Loucy (cell line): ENCODE results near the gene ADI1.

Experiments
- H2AFZ ChIP-seq: fragments of 200-600 bp; sonication (generic); 2 replicates; pipeline ENCODE4 v1.6.0; 2016; ENCODE audit warnings: antibody characterized with exemption, mild to moderate bottlenecking, low read length, moderate library complexity
- H3F3A ChIP-seq: fragments of 200-600 bp; 2 replicates; pipeline ENCODE4 v1.6.0; 2016; ENCODE audit warnings: antibody characterized with exemption, low read depth, mild to moderate bottlenecking
- H3K27me3 ChIP-seq: fragments of 200-600 bp; sonication (generic); 2 replicates; pipeline ENCODE4 v1.6.1; 2014; ENCODE audit warnings: low read length, mild to moderate bottlenecking; ENCODE audit not compliant: insufficient read depth, poor library complexity, severe bottlenecking
- H3K36me3 ChIP-seq: fragments of 200-600 bp; sonication (generic); 2 replicates; pipeline ENCODE4 v1.6.1; 2016; ENCODE audit warnings: low read length; ENCODE audit not compliant: insufficient read depth
- H3K4me1 ChIP-seq: fragments of 200-600 bp; sonication (generic); 2 replicates; pipeline ENCODE4 v1.5.1; 2014; ENCODE audit warnings: low read length, mild to moderate bottlenecking; ENCODE audit not compliant: insufficient read depth, poor library complexity, severe bottlenecking
- H3K4me2 ChIP-seq: fragments of 200-600 bp; sonication (generic); 2 replicates; pipeline ENCODE4 v1.6.0; 2014; ENCODE audit warnings: antibody characterized with exemption, low read length, low read depth, mild to moderate bottlenecking; ENCODE audit not compliant: poor library complexity, severe bottlenecking
- H3K4me3 ChIP-seq: fragments of 200-600 bp; sonication (generic); 2 replicates; pipeline ENCODE4 v1.5.1; 2014; ENCODE audit warnings: low read length, mild to moderate bottlenecking, mixed read lengths; ENCODE audit not compliant: poor library complexity, severe bottlenecking
- H3K79me2 ChIP-seq: fragments of 200-600 bp; sonication (generic); 2 replicates; pipeline ENCODE4 v1.6.1; 2014; ENCODE audit warnings: low read length; ENCODE audit not compliant: insufficient read depth
- H3K9ac ChIP-seq: fragments of 200-600 bp; sonication (generic); 2 replicates; pipeline ENCODE4 v1.6.0; 2014; ENCODE audit warnings: mild to moderate bottlenecking, low read depth, low read length, moderate library complexity; ENCODE audit not compliant: poor library complexity, severe bottlenecking
- H3K9me2 ChIP-seq: fragments of 200-600 bp; sonication (generic); replicated peaks from 2 replicates; pipeline ENCODE4 v1.6.1; 2016; ENCODE audit warnings: low read depth, low read length, mixed read lengths
- H3K9me3 ChIP-seq: fragments of 200-600 bp; sonication (generic); 2 replicates; pipeline ENCODE4 v1.6.1; 2014; ENCODE audit warnings: mild to moderate bottlenecking, antibody characterized with exemption, low read length, low read depth; ENCODE audit not compliant: insufficient read depth
- H4K20me1 ChIP-seq: fragments of 200-600 bp; sonication (generic); 2 replicates; pipeline ENCODE4 v1.6.0; 2014; ENCODE audit warnings: antibody characterized with exemption, low read length, mild to moderate bottlenecking; ENCODE audit not compliant: insufficient read depth, poor library complexity, severe bottlenecking
- EZH2phosphoT487 ChIP-seq: fragments of 200-600 bp; IDR thresholded peaks from 2 replicates; pipeline ENCODE4 v1.6.1; 2018; ENCODE audit warnings: antibody characterized with exemption, mild to moderate bottlenecking, moderate library complexity, borderline replicate concordance
- TF ChIP-seq, protein P1 (sequence below): fragments of 200-600 bp; sonication (generic); conservative IDR thresholded peaks from 2 replicates; pipeline ENCODE4 v1.5.1; 2014; ENCODE audit warnings: mild to moderate bottlenecking, antibody characterized with exemption, low read length

ADI1 gene

DNA sequence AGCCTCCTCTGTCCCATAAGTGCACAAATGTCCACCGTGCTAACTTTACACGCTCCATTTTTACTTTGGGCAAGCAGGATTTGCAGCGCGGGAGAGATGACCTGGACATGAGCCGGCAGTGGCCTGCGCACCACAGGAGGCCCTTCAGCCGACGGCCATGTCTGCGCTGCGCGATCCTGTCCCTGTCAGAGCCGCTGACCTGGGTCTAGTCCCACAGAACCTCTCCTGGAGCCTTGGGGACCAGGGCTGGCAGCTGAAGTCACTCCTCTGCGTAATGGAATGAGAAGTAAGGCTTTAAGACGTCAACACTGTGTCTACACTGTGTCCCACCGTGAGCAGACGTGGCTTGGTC lies 29.6 kb downstream of the ADI1 start:
- H3F3A ChIP-seq: no peaks in the 10 kb centered on the region
- no peaks in the 10 kb centered on the region for H3K36me3 ChIP-seq
- TF ChIP-seq, protein P1, sequence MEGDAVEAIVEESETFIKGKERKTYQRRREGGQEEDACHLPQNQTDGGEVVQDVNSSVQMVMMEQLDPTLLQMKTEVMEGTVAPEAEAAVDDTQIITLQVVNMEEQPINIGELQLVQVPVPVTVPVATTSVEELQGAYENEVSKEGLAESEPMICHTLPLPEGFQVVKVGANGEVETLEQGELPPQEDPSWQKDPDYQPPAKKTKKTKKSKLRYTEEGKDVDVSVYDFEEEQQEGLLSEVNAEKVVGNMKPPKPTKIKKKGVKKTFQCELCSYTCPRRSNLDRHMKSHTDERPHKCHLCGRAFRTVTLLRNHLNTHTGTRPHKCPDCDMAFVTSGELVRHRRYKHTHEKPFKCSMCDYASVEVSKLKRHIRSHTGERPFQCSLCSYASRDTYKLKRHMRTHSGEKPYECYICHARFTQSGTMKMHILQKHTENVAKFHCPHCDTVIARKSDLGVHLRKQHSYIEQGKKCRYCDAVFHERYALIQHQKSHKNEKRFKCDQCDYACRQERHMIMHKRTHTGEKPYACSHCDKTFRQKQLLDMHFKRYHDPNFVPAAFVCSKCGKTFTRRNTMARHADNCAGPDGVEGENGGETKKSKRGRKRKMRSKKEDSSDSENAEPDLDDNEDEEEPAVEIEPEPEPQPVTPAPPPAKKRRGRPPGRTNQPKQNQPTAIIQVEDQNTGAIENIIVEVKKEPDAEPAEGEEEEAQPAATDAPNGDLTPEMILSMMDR: no peak
- no peak for TF ChIP-seq EZH2phosphoT487
- H3K4me1 ChIP-seq: no peaks in the 10 kb centered on the region
- no peaks in the 10 kb centered on the region for H3K79me2 ChIP-seq
- H3K9me3 ChIP-seq: no peaks in the 10 kb centered on the region
- no peaks in the 10 kb centered on the region for H3K9me2 ChIP-seq
- H2AFZ ChIP-seq: no peak overlapping the region
- no peak overlapping the region for H3K9ac ChIP-seq
- H3K27me3 ChIP-seq: no peaks in the 10 kb centered on the region
- no peaks in the 10 kb centered on the region for H4K20me1 ChIP-seq
- H3K4me3 ChIP-seq: no peak overlapping the region
- no peak overlapping the region for H3K4me2 ChIP-seq

DNA sequence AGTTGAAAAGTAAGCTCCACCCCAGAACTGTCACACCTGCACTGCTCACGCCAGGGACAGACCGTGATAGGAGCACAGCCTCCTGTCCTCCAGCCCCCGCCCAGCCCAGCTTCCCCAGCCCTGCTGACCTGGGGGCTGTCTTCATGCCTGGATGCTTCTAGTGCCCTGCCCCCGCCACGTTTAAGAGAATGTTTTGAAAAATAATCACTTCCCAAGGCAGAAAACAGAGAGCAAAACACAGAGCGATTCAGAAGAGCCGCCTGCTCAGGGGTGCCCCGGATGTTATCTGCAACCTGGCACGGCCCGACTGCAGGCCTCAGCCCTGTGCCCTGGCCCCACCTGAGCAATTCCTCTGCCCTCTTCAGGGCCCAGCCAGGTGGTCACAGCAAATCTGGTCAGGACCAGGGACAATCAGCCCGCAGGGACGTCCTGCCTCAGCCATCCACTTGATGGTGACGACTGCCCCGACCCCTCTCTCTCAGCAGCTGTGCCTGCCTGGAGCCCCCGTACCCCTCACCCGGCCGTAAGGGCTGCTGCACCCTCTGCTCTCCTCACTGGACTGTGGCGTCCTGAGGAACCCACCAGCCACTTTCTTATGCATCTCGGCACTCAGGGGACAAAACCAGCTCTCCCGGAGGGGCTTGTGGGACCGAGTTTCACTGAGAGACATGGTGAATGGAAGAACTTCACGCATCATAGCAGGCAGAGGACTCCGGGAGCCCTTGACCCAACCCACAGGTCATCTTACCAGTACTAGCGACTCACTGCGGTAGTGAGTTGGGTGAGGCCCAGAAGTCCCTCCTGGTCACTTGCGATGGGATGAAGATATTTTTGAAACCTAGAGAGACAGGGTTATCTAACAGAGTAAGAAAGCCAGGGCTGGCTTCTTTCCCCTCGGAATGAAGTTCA lies 30.2 kb downstream of the ADI1 start:
- Histone ChIP-seq H3K9me3 (no peaks in the 10 kb centered on the region), H3K9me2 (no peaks in the 10 kb centered on the region), H3K79me2 (no peaks in the 10 kb centered on the region), H3K4me3 (no peak overlapping the region), H4K20me1 (no peaks in the 10 kb centered on the region), H3K9ac (no peak overlapping the region), H3F3A (no peaks in the 10 kb centered on the region), H3K27me3 (no peaks in the 10 kb centered on the region), H3K4me1 (no peaks in the 10 kb centered on the region), H2AFZ (no peak overlapping the region), H3K4me2 (no peak overlapping the region), H3K36me3 (no peaks in the 10 kb centered on the region)
- TF ChIP-seq, protein P1: no peak
- no peak for TF ChIP-seq EZH2phosphoT487

DNA sequence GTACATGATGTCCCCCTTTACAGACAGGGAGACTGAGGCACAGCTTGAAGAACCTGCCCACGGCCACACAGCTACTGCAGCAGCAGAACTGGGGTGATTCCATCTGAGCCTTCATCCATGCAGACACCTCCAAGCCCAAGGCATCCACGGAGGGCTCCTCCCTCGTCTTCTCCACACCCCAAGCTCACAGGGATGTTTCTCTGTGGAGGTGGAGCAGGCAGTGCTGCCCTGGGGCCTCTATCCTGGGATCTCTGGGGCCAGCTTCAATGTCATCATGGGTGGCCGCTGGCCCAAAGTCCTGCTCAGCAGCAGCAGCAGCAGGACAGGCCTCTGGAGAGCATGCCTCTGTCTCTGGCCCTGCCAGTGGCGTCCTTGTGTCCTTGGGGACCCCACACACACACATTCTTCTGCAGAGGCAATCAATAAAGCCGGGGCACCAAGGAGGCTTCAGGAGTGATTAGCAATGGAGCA lies 31.2 kb downstream of the ADI1 start:
- H3F3A ChIP-seq: no peaks in the 10 kb centered on the region
- no peaks in the 10 kb centered on the region for H3K36me3 ChIP-seq
- TF ChIP-seq, protein P1: no peak
- no peak for TF ChIP-seq EZH2phosphoT487
- no peaks in the 10 kb centered on the region for H3K79me2 ChIP-seq
- H3K9ac ChIP-seq: no peak overlapping the region
- H3K9me3 ChIP-seq: no peaks in the 10 kb centered on the region
- no peaks in the 10 kb centered on the region for H3K4me1 ChIP-seq
- H3K4me3 ChIP-seq: no peak overlapping the region
- H2AFZ ChIP-seq: no peak overlapping the region
- H3K4me2 ChIP-seq: no peak overlapping the region
- H3K27me3 ChIP-seq: no peaks in the 10 kb centered on the region
- no peaks in the 10 kb centered on the region for H4K20me1 ChIP-seq
- H3K9me2 ChIP-seq: no peaks in the 10 kb centered on the region
